GM23338 (cell line): Measurements from ENCODE around the gene GRIK4. TPM values are rescaled to one million over a fixed set of nuclear protein-coding genes. Genes with fewer than 3 reads are reported as not detected.
A peak's percentile ranks its signal among the peaks of the same experiment; 100 is the strongest.

Source experiments
- ATAC-seq: fragments of 200-7000 bp; cut with Tn5 transposase; 3 replicates; pipeline ENCODE4 v1.9.1; 2020
- DNase-seq: peaks from one replicate; pipeline ENCODE4 v3.0.0-alpha.2; 2015; ENCODE audit warnings: low spot score
- H2AFZ ChIP-seq: fragments of 200-600 bp; sonication (generic); 2 replicates; pipeline ENCODE4 v1.8.0; 2016; ENCODE audit warnings: antibody characterized with exemption, mild to moderate bottlenecking, moderate library complexity
- H3F3A ChIP-seq: fragments of 200-600 bp; sonication (generic); replicated peaks from 2 replicates; pipeline ENCODE4 v1.8.0; 2017; ENCODE audit warnings: antibody characterized with exemption, mixed run types, low read depth
- H3K27ac ChIP-seq: fragments of 200-600 bp; sonication (generic); 2 replicates; pipeline ENCODE4 v1.6.1; 2016; ENCODE audit warnings: low read depth
- H3K27me3 ChIP-seq: fragments of 200-600 bp; sonication (generic); 2 replicates; pipeline ENCODE4 v1.8.0; 2016; ENCODE audit warnings: mild to moderate bottlenecking, mixed run types, moderate library complexity; ENCODE audit not compliant: insufficient read depth
- H3K36me3 ChIP-seq: fragments of 200-600 bp; sonication (generic); 2 replicates; pipeline ENCODE4 v1.8.0; 2016; ENCODE audit warnings: mild to moderate bottlenecking; ENCODE audit not compliant: insufficient read depth
- H3K4me1 ChIP-seq: fragments of 200-600 bp; sonication (generic); 2 replicates; pipeline ENCODE4 v1.8.0; 2016; ENCODE audit warnings: mild to moderate bottlenecking, moderate library complexity; ENCODE audit not compliant: insufficient read depth
- H3K4me2 ChIP-seq: fragments of 200-600 bp; sonication (generic); 2 replicates; pipeline ENCODE4 v1.7.1; 2017; ENCODE audit warnings: mixed run types
- H3K4me3 ChIP-seq: fragments of 200-600 bp; sonication (generic); 2 replicates; pipeline ENCODE4 v1.6.1; 2016; ENCODE audit warnings: mixed run types
- H3K79me2 ChIP-seq: fragments of 200-600 bp; sonication (generic); replicated peaks from 2 replicates; pipeline ENCODE4 v1.8.0; 2017; ENCODE audit warnings: mild to moderate bottlenecking; ENCODE audit not compliant: insufficient read depth
- H3K9me2 ChIP-seq: fragments of 200-600 bp; sonication (generic); 2 replicates; pipeline ENCODE4 v1.8.0; 2017; ENCODE audit not compliant: insufficient read depth
- H4K20me1 ChIP-seq: fragments of 200-600 bp; sonication (generic); replicated peaks from 2 replicates; pipeline ENCODE4 v1.8.0; 2017; ENCODE audit warnings: mild to moderate bottlenecking; ENCODE audit not compliant: insufficient read depth
- H3K27ac Mint-ChIP-seq: 2 replicates; pipeline ENCODE4 v1.8.0; 2020; ENCODE audit warnings: inconsistent platforms, mild to moderate bottlenecking, moderate library complexity, mixed read lengths
- H3K27me3 Mint-ChIP-seq: 3 replicates; pipeline ENCODE4 v1.8.0; 2022; ENCODE audit warnings: low read depth, mild to moderate bottlenecking, moderate library complexity, mixed read lengths, inconsistent platforms; ENCODE audit not compliant: insufficient read depth, poor library complexity
- H3K36me3 Mint-ChIP-seq: 3 replicates; pipeline ENCODE4 v1.8.0; 2021; ENCODE audit warnings: low read depth, mild to moderate bottlenecking, inconsistent platforms, moderate library complexity, mixed read lengths
- H3K4me1 Mint-ChIP-seq: 3 replicates; pipeline ENCODE4 v1.8.0; 2020; ENCODE audit warnings: mild to moderate bottlenecking, inconsistent platforms, mixed read lengths
- H3K4me3 Mint-ChIP-seq: 3 replicates; pipeline ENCODE4 v1.8.0; 2021; ENCODE audit warnings: moderate library complexity, mild to moderate bottlenecking, inconsistent platforms, mixed read lengths
- H3K9me3 Mint-ChIP-seq: 3 replicates; pipeline ENCODE4 v1.8.0; 2020; ENCODE audit warnings: moderate library complexity, mild to moderate bottlenecking, inconsistent platforms, mixed read lengths
- CREB1 ChIP-seq: fragments of 250-450 bp; sonication (Bioruptor Pico); IDR thresholded peaks from 2 replicates; pipeline ENCODE4 v1.5.0; 2020; ENCODE audit warnings: low read depth, mild to moderate bottlenecking, moderate library complexity
- CTCF ChIP-seq, 2 experiments: fragments of 200-600 bp in 1 of 2; sonication (generic) in 1 of 2; conservative IDR thresholded peaks; 2 replicates each; pipeline versions ENCODE4 v1.5.1 to v1.6.1; 2016 to 2017; ENCODE audit warnings: antibody characterized with exemption in 2 of 2, low read depth in 2 of 2, mild to moderate bottlenecking in 2 of 2, moderate library complexity in 1 of 2
- ETS1 ChIP-seq: IDR thresholded peaks from 2 replicates; pipeline ENCODE4 v1.6.1; 2016; ENCODE audit warnings: antibody characterized with exemption
- EZH2 ChIP-seq: fragments of 200-600 bp; sonication (generic); IDR thresholded peaks from one replicate; pipeline ENCODE4 v1.8.0; 2017; ENCODE audit warnings: antibody characterized with exemption, mild to moderate bottlenecking, low read depth; ENCODE audit not compliant: unreplicated experiment
- EZH2phosphoT487 ChIP-seq: fragments of 200-600 bp; sonication (generic); IDR thresholded peaks from one replicate; pipeline ENCODE4 v1.8.1; 2018; ENCODE audit warnings: antibody characterized with exemption; ENCODE audit not compliant: unreplicated experiment
- JUNB ChIP-seq: IDR thresholded peaks from one replicate; pipeline ENCODE4 v1.6.1; 2016; ENCODE audit warnings: antibody characterized with exemption; ENCODE audit not compliant: unreplicated experiment
- NANOG ChIP-seq: IDR thresholded peaks from 2 replicates; pipeline ENCODE4 v1.6.1; 2016; ENCODE audit warnings: antibody characterized with exemption, borderline replicate concordance
- POLR2AphosphoS5 ChIP-seq: IDR thresholded peaks from 2 replicates; pipeline ENCODE4 v1.6.1; 2016; ENCODE audit warnings: antibody characterized with exemption, low read depth
- REST ChIP-seq: IDR thresholded peaks from one replicate; pipeline ENCODE4 v1.6.1; 2018; ENCODE audit warnings: antibody characterized with exemption; ENCODE audit not compliant: unreplicated experiment
- STAT1 ChIP-seq: IDR thresholded peaks from one replicate; pipeline ENCODE4 v1.6.1; 2016; ENCODE audit warnings: antibody characterized with exemption; ENCODE audit not compliant: unreplicated experiment
- ZNF114 ChIP-seq: fragments of 250-450 bp; sonication (Bioruptor Pico); IDR thresholded peaks from 2 replicates; pipeline ENCODE4 v1.5.0; 2020; ENCODE audit warnings: mild to moderate bottlenecking, moderate library complexity
- ZNF331 ChIP-seq: fragments of 250-450 bp; sonication (Bioruptor Pico); IDR thresholded peaks from 2 replicates; pipeline ENCODE4 v1.5.0; 2020; ENCODE audit warnings: low read depth, mild to moderate bottlenecking, moderate library complexity
- ZNF462 ChIP-seq: fragments of 250-450 bp; sonication (Bioruptor Pico); IDR thresholded peaks from 2 replicates; pipeline ENCODE4 v1.5.0; 2020; ENCODE audit warnings: mild to moderate bottlenecking, moderate library complexity
- polyA plus RNA-seq: library from polyadenylated mRNA; unstranded; fragments of >200 nt; fragmentation: Nextera tagmentation; extraction: Ambion mirVana; gene quantifications from 2 replicates; pipeline ENCODE4 v1.2.1, GENCODE V29; 2016
- total RNA-seq: library from RNA; depleted of rRNA; stranded (reverse); fragments of >200 nt; shearing (Covaris generic); gene quantifications from 2 replicates; pipeline ENCODE4 v1.2.3, GENCODE V29; 2014

The GRIK4 gene
- total and polyA plus RNA-seq, 2 experiments from 2014 or later, result 0.63 to 2.2 TPM

GRCh38 chr11:120778685-120779490, 267.3 kb downstream of the GRIK4 start:
- ATAC-seq (peak; percentile 46), DNase-seq (peak; percentile 46)
- H3K4me1 ChIP-seq, result peaks cover 38% of the 10 kb centered on the region
- peak overlapping the region; percentile 52 for H3K4me2 ChIP-seq
- H2AFZ ChIP-seq, result no peak overlapping the region
- H3K27ac ChIP-seq, result no peak overlapping the region
- H3K9me2 ChIP-seq, result no peaks in the 10 kb centered on the region
- TF ChIP-seq CTCF (conservative IDR thresholded peaks at IDR 0.05; ENCODE audit: low read depth in 2 of 2) (no peak), EZH2 (no peak), JUNB (no peak), CREB1 (CRISPR knock-in tag) (no peak), NANOG (no peak), REST (no peak), ZNF331 (CRISPR knock-in tag) (no peak), ZNF462 (CRISPR knock-in tag) (no peak), STAT1 (no peak), ETS1 (no peak), ZNF114 (CRISPR knock-in tag) (no peak), POLR2AphosphoS5 (no peak), EZH2phosphoT487 (no peak)
- no peaks in the 10 kb centered on the region for H3K36me3 ChIP-seq
- Mint-ChIP-seq H3K27me3 (peaks cover 6% of the 10 kb centered on the region), H3K4me1 (peaks cover 55% of the 10 kb centered on the region), H3K36me3 (peaks cover 4% of the 10 kb centered on the region; the same call in 2 of the 3 replicates), H3K4me3 (no peak overlapping the region), H3K27ac (peak overlapping the region; percentile 53; the same call in 1 of the 2 replicates), H3K9me3 (peaks cover 3% of the 10 kb centered on the region; the same call in 1 of the 3 replicates)
- no peaks in the 10 kb centered on the region for H3F3A ChIP-seq
- no peaks in the 10 kb centered on the region for H3K27me3 ChIP-seq
- no peak overlapping the region for H3K4me3 ChIP-seq
- no peaks in the 10 kb centered on the region for H4K20me1 ChIP-seq
- H3K79me2 ChIP-seq, result no peaks in the 10 kb centered on the region
